NCI-H2081 (cell line): ENCODE data around the gene RTKN2.

Experiments
- DNase-seq, 2 experiments: peaks; one replicate each; lab custom pipeline; 2025; lab: John Stamatoyannopoulos, UW

The RTKN2 gene

GRCh38 chr10:62225362-62225761, 43.3 kb downstream of the RTKN2 start:
- DNase-seq, result no peak

GRCh38 chr10:62224606-62225005, 44.0 kb downstream of the RTKN2 start:
- DNase-seq, result no peak

- DNase-seq, result no peak
These were observed 51.0 kb downstream of the RTKN2 start for GRCh38 chr10:62217683-62218082.

GRCh38 chr10:62214364-62214874, 54.2 kb downstream of the RTKN2 start:
- no peak for DNase-seq

- DNase-seq, result no peak
These were observed 62.8 kb downstream of the RTKN2 start for GRCh38 chr10:62205750-62206399.

GRCh38 chr10:62199584-62199983, 69.1 kb downstream of the RTKN2 start:
- no peak for DNase-seq

- DNase-seq, result no peak
These were observed 72.1 kb downstream of the RTKN2 start for GRCh38 chr10:62196528-62196927.

- no peak for DNase-seq
These were observed 73.0 kb downstream of the RTKN2 start for GRCh38 chr10:62195675-62195926.

- no peak for DNase-seq
These were observed 73.5 kb downstream of the RTKN2 start for GRCh38 chr10:62194924-62195674.

GRCh38 chr10:62193479-62193878, 75.2 kb downstream of the RTKN2 start:
- no peak for DNase-seq

- DNase-seq, result no peak
These were observed 79.5 kb downstream of the RTKN2 start for GRCh38 chr10:62189131-62189530.

GRCh38 chr10:62188021-62188616, 80.5 kb downstream of the RTKN2 start:
- DNase-seq, result no peak

- no peak for DNase-seq
These were observed 81.5 kb downstream of the RTKN2 start for GRCh38 chr10:62186999-62187675.

- DNase-seq, result no peak
These were observed 82.5 kb downstream of the RTKN2 start for GRCh38 chr10:62185919-62186692.

GRCh38 chr10:62183857-62184795, 84.5 kb downstream of the RTKN2 start:
- DNase-seq, result no peak

- no peak for DNase-seq
These were observed 85.2 kb downstream of the RTKN2 start for GRCh38 chr10:62183442-62183841.

GRCh38 chr10:62182595-62182994, 86.0 kb downstream of the RTKN2 start:
- DNase-seq, result no peak

- DNase-seq, result no peak
These were observed 86.5 kb downstream of the RTKN2 start for GRCh38 chr10:62182171-62182570.

GRCh38 chr10:62180677-62181076, 88.0 kb downstream of the RTKN2 start:
- DNase-seq, result no peak

- DNase-seq, result no peak
These were observed 90.1 kb downstream of the RTKN2 start for GRCh38 chr10:62178568-62178967.

- no peak for DNase-seq
These were observed 91.5 kb downstream of the RTKN2 start for GRCh38 chr10:62177111-62177510.
